K562 (cell line): ENCODE measurements around the gene TSPAN18. TPM values are rescaled to one million over a fixed set of nuclear protein-coding genes. Genes with fewer than 3 reads are reported as not detected.

Source experiments
- ATAC-seq: fragments of 200-7000 bp; cut with Tn5 transposase; 3 replicates; pipeline ENCODE4 v1.9.1; 2020; ENCODE audit warnings: moderate library complexity
- BruUV-seq: library from RNA; stranded (reverse); fragments of 400-500 nt; replicated peaks from 2 replicates; lab custom pipeline; 2021; lab: Mats Ljungman, UMichigan
- CTCF ChIA-PET: fragments of 300-600 bp; formaldehyde crosslinking; extraction: SDS; loops from one replicate; lab custom pipeline; 2021; ENCODE audit warnings: low intra/inter-chr PET ratio; lab: Yijun Ruan, JAX
- POLR2A ChIA-PET: fragments of 300-600, 350-650 bp; sonication (Branson Sonifier 250); formaldehyde crosslinking; extraction: SDS; loops from one replicate; lab custom pipeline; 2021; ENCODE audit warnings: antibody characterized with exemption, inconsistent platforms; lab: Yijun Ruan, JAX
- DNase-seq, 4 experiments: peaks; one replicate each; pipeline versions ENCODE4 v3.0.0 to v3.0.0-alpha.2; 2011 to 2018; ENCODE audit warnings: low spot score in 3 of 4, mixed read lengths in 3 of 4; ENCODE audit errors: extremely low read depth in 1 of 4
- FAIRE-seq: peaks from 2 replicates; lab custom pipeline; 2011; peaks lifted over from hg19 to GRCh38; lab: Jason Lieb, UNC
- H2AFZ ChIP-seq: 2 replicates; pipeline ENCODE4 v1.6.0; 2011; ENCODE audit warnings: low read depth, low read length, control low read depth, inconsistent platforms
- H3K27ac ChIP-seq: fragments of 200-600 bp; 3 replicates; pipeline ENCODE4 v1.8.0; 2011; ENCODE audit warnings: low read depth, mild to moderate bottlenecking, control low read depth, inconsistent platforms, low read length, moderate library complexity, mixed read lengths; ENCODE audit errors: extremely low read depth
- H3K27me3 ChIP-seq, 2 experiments: fragments of 300-600 bp in 1 of 2; 2 replicates in 1 of 2; 3 replicates in 1 of 2; pipeline versions ENCODE4 v1.6.0 to v1.8.0; 2011; ENCODE audit warnings: inconsistent platforms in 2 of 2, low read length in 2 of 2, mild to moderate bottlenecking in 1 of 2, mixed read lengths in 1 of 2, moderate library complexity in 1 of 2; ENCODE audit not compliant: control insufficient read depth in 2 of 2, insufficient read depth in 2 of 2
- H3K36me3 ChIP-seq: fragments of 300-600 bp; 3 replicates; pipeline ENCODE4 v1.8.0; 2011; ENCODE audit warnings: mild to moderate bottlenecking, low read length, inconsistent platforms; ENCODE audit not compliant: control insufficient read depth, insufficient read depth
- H3K4me1 ChIP-seq, 2 experiments: fragments of 200-600 bp in 1 of 2; replicated peaks in 1 of 2; 2 replicates in 1 of 2; 3 replicates in 1 of 2; pipeline versions ENCODE4 v1.5.1 to v1.8.0; 2011; ENCODE audit warnings: inconsistent platforms in 2 of 2, low read length in 2 of 2, mild to moderate bottlenecking in 1 of 2, mixed read lengths in 1 of 2, moderate library complexity in 1 of 2; ENCODE audit not compliant: control insufficient read depth in 2 of 2, insufficient read depth in 2 of 2
- H3K4me2 ChIP-seq: 2 replicates; pipeline ENCODE4 v1.6.1; 2011; ENCODE audit warnings: low read length, control low read depth, inconsistent platforms, mixed read lengths; ENCODE audit not compliant: insufficient read depth
- H3K4me3 ChIP-seq: fragments of 200-600 bp; sonication (generic), shearing (Covaris generic); 2 replicates; pipeline ENCODE4 v1.5.1; 2016; ENCODE audit warnings: control low read depth, inconsistent platforms
- H3K79me2 ChIP-seq: fragments of 200-600 bp; 3 replicates; pipeline ENCODE4 v1.8.0; 2011; ENCODE audit warnings: low read length, inconsistent platforms; ENCODE audit not compliant: control insufficient read depth, insufficient read depth
- H3K9ac ChIP-seq, 2 experiments: 2 replicates each; pipeline versions ENCODE4 v1.6.0 to v1.6.1; 2011; ENCODE audit warnings: low read depth in 2 of 2, low read length in 2 of 2, control low read depth in 1 of 2, inconsistent platforms in 1 of 2, mild to moderate bottlenecking in 1 of 2, mixed read lengths in 1 of 2; ENCODE audit not compliant: insufficient read depth in 1 of 2
- H3K9me1 ChIP-seq: one replicate; pipeline ENCODE4 v1.6.0; 2011; ENCODE audit warnings: inconsistent platforms, mild to moderate bottlenecking, low read length, moderate library complexity; ENCODE audit not compliant: control insufficient read depth, insufficient read depth
- H3K9me3 ChIP-seq: replicated peaks from 2 replicates; pipeline ENCODE4 v1.5.1; 2011; ENCODE audit warnings: low read depth, low read length, inconsistent platforms; ENCODE audit not compliant: control insufficient read depth, insufficient read depth
- H4K20me1 ChIP-seq: replicated peaks from 2 replicates; pipeline ENCODE4 v1.6.1; 2011; ENCODE audit warnings: low read length, inconsistent platforms, mixed read lengths; ENCODE audit not compliant: control insufficient read depth, insufficient read depth
- ZFP36 ChIP-seq: fragments of 150-350 bp; IDR thresholded peaks from 2 replicates; pipeline ENCODE4 v1.6.1; 2018; ENCODE audit warnings: low read length, low read depth; ENCODE audit not compliant: partially characterized antibody
- ZNF316 ChIP-seq: fragments of 450-650 bp; IDR thresholded peaks from 2 replicates; pipeline ENCODE4 v1.6.1; 2016
- ZNF318 ChIP-seq, 2 experiments: fragments of 450-650 bp; IDR thresholded peaks; 2 replicates each; pipeline ENCODE4 v1.6.1; 2016; ENCODE audit warnings: mild to moderate bottlenecking in 2 of 2, borderline replicate concordance in 1 of 2, low read depth in 1 of 2, moderate library complexity in 1 of 2
- WGBS: fragments of 100-300 bp; shearing (Covaris generic); methylation state at CpG from one replicate; pipeline ENCODE4 v1.1.6; 2016; ENCODE audit warnings: low coverage, mixed read lengths; ENCODE audit not compliant: insufficient coverage; ENCODE audit errors: missing lambda C conversion rate; 5-methylcytosine and 5-hydroxymethylcytosine counted together
- in situ Hi-C: fragments of 300-500 bp; cut with MboI; formaldehyde crosslinking; loops from 4 replicates; pipeline ENCODE4 v1.15.0; 2018; ENCODE audit warnings: inconsistent platforms, mixed read lengths
- intact Hi-C: fragments of 100-400 bp; cut with micrococcal nuclease; formaldehyde crosslinking; loops from 2 replicates; pipeline ENCODE4 v1.14.2; 2022
- polyA plus RNA-seq, 8 experiments: library from polyadenylated mRNA; depleted of rRNA in 4 of 8; stranded (reverse) in 5 of 8; unstranded in 3 of 8; fragments of >200 nt; fragmentation: Nextera tagmentation in 2 of 8; fragmentation: Illumina TruSeq in 1 of 8; extraction: Ambion mirVana in 2 of 8; extraction: Trizol in 1 of 8; gene quantifications; 2 replicates each; pipeline versions ENCODE4 v1.2.1 to v1.2.3, GENCODE V29; 2011 to 2014; ENCODE audit warnings: inconsistent platforms in 1 of 8, missing spikeins in 1 of 8
- total RNA-seq, 7 experiments: library from RNA; depleted of rRNA in 6 of 7; stranded (reverse); fragments of >200 nt in 6 of 7; fragmentation: Illumina TruSeq in 2 of 7; extraction: Trizol in 2 of 7; gene quantifications; 2 replicates each; pipeline versions ENCODE4 v1.2.1 to v1.2.3, GENCODE V29; 2011 to 2021; ENCODE audit warnings: low replicate concordance in 1 of 7
- TF ChIP-seq, protein P1 (sequence below): sonication (generic); formaldehyde crosslinking; IDR thresholded peaks from 2 replicates; pipeline ENCODE4 v1.8.1; 2023; ENCODE audit warnings: mild to moderate bottlenecking, missing genetic modification reagents, moderate library complexity

TSPAN18 gene
- total and polyA plus RNA-seq, 9 of the 15 experiments (the other 6 are each of a cell fraction or from before 2014, with no cell fraction given) = 0.17 to 0.35 (median 0.22) TPM; not detected in 4

GRCh38 chr11:44833221-44833876, 106.6 kb downstream of the TSPAN18 start:
- Histone ChIP-seq H3K9me1 (no peaks in the 10 kb centered on the region), H3K27me3 (peaks cover 9 to 35% of the 10 kb centered on the region in 2 experiments; a peak in 4 of 5 replicates), H3K27ac (no peak overlapping the region), H2AFZ (no peak overlapping the region), H3K4me1 (no peaks in the 10 kb centered on the region), H3K79me2 (no peaks in the 10 kb centered on the region), H3K9me3 (no peaks in the 10 kb centered on the region), H3K36me3 (no peaks in the 10 kb centered on the region), H3K4me2 (no peak overlapping the region), H3K4me3 (no peak overlapping the region), H3K9ac (no peak overlapping the region), H4K20me1 (no peaks in the 10 kb centered on the region; the same call in 1 of the 2 replicates)
- DNase-seq (no peak), FAIRE-seq (no peak), ATAC-seq (no peak)
- ChIA-PET CTCF (no interaction called here), POLR2A (interaction anchor here (0.6 kb wide), 1 partner anchor 18 kb away, joined by 4 read pairs; no protein-coding TSS in a partner anchor)
- 2% methylated on average over 6 of the region's 6 CpGs for WGBS
- intact Hi-C loops = no loop called here
- in situ Hi-C loops = no loop called here
- peak; percentile 86 for TF ChIP-seq ZFP36
- no peak for TF ChIP-seq ZNF316
- no TSS peak for BruUV-seq

- H3K4me2 ChIP-seq = no peak overlapping the region
- CTCF ChIA-PET = no interaction called here
- 0% methylated on average over 8 of the region's 8 CpGs for WGBS
- no peak overlapping the region for H3K9ac ChIP-seq
- no peak for FAIRE-seq
- no peaks in the 10 kb centered on the region; the same call in 1 of the 2 replicates for H4K20me1 ChIP-seq
- intact Hi-C loops (no loop called here), in situ Hi-C loops (no loop called here)
- POLR2A ChIA-PET = no interaction called here
- H3K79me2 ChIP-seq = no peaks in the 10 kb centered on the region
- H3K36me3 ChIP-seq = no peaks in the 10 kb centered on the region
- no TSS peak for BruUV-seq
- H3K9me3 ChIP-seq = no peaks in the 10 kb centered on the region
- peaks cover 9 to 35% of the 10 kb centered on the region in 2 experiments; a peak in 4 of 5 replicates for H3K27me3 ChIP-seq
- H3K9me1 ChIP-seq = no peaks in the 10 kb centered on the region
- H3K4me1 ChIP-seq = no peaks in the 10 kb centered on the region
- DNase-seq = no peak
- H3K27ac ChIP-seq = no peak overlapping the region
- no peak for ATAC-seq
- no peak overlapping the region for H3K4me3 ChIP-seq
- H2AFZ ChIP-seq = no peak overlapping the region
- no peak for TF ChIP-seq ZNF318 (IDR thresholded peaks at IDR 0.05; ENCODE audit: borderline replicate concordance in 1 of 2, low read depth in 1 of 2)
- TF ChIP-seq, protein P1, sequence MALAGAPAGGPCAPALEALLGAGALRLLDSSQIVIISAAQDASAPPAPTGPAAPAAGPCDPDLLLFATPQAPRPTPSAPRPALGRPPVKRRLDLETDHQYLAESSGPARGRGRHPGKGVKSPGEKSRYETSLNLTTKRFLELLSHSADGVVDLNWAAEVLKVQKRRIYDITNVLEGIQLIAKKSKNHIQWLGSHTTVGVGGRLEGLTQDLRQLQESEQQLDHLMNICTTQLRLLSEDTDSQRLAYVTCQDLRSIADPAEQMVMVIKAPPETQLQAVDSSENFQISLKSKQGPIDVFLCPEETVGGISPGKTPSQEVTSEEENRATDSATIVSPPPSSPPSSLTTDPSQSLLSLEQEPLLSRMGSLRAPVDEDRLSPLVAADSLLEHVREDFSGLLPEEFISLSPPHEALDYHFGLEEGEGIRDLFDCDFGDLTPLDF (CRISPR knock-in tag) = no peak
Measured at GRCh38 chr11:44833877-44834452, 107.2 kb downstream of the TSPAN18 start.
